Prostate gland (tissue), 2 donors: Measurements from ENCODE around the gene NLRC5. TPM values are rescaled to one million over a fixed set of nuclear protein-coding genes. Genes with fewer than 3 reads are reported as not detected.

ENCODE experiments used
- DNase-seq: peaks from one replicate; pipeline ENCODE4 v3.0.0-alpha.2; 2019; ENCODE audit warnings: low spot score
- H3K27ac ChIP-seq, 2 donors: fragments of 200-600 bp; sonication (generic); 2 replicates each; pipeline ENCODE4 v1.5.1; 2017 to 2019
- H3K27me3 ChIP-seq: fragments of 200-600 bp; sonication (generic); replicated peaks from 2 replicates; pipeline ENCODE4 v1.5.1; 2019; ENCODE audit not compliant: insufficient read depth
- H3K36me3 ChIP-seq, 2 donors: fragments of 200-600 bp; sonication (generic); 1 replicate in 1 of 2; 2 replicates in 1 of 2; pipeline versions ENCODE4 v1.5.1 to v1.8.1; 2017 to 2019
- H3K4me1 ChIP-seq: fragments of 200-600 bp; sonication (generic); replicated peaks from 2 replicates; pipeline ENCODE4 v1.5.1; 2019
- H3K4me3 ChIP-seq, 2 donors: fragments of 200-600 bp; sonication (generic); 2 replicates each; pipeline ENCODE4 v1.5.1; 2017 to 2019
- H3K9me3 ChIP-seq: fragments of 200-600 bp; sonication (generic); 2 replicates; pipeline ENCODE4 v1.5.1; 2017
- POLR2A ChIP-seq: fragments of 450-650 bp; IDR thresholded peaks from one replicate; pipeline ENCODE4 v1.6.1; 2016; ENCODE audit warnings: antibody characterized with exemption, mild to moderate bottlenecking
- POLR2AphosphoS5 ChIP-seq: sonication (generic); formaldehyde crosslinking; IDR thresholded peaks from one replicate; pipeline ENCODE4 v1.6.1; 2017; ENCODE audit warnings: antibody characterized with exemption
- WGBS: methylation state at CpG from one replicate; pipeline ENCODE4 v1.1.5; 2018; 5-methylcytosine and 5-hydroxymethylcytosine counted together
- intact Hi-C: fragments of 100-400 bp; cut with DNase I; formaldehyde crosslinking; loops from one replicate; pipeline ENCODE4 v1.14.2; 2022
- total RNA-seq, 2 donors: library from RNA; depleted of rRNA; stranded (reverse); fragments of >200 nt; gene quantifications; one replicate each; pipeline ENCODE4 v1.1.0, GENCODE V29; 2016
- TF ChIP-seq, protein P1 (sequence below), 4 experiments: fragments of 200-600 bp in 2 of 4; fragments of 450-650 bp in 2 of 4; sonication (generic) in 2 of 4; IDR thresholded peaks; 1 replicate in 3 of 4; 2 replicates in 1 of 4; pipeline ENCODE4 v1.5.1; 2016 to 2019; ENCODE audit warnings: antibody characterized with exemption in 4 of 4, mild to moderate bottlenecking in 2 of 4, moderate library complexity in 2 of 4

The NLRC5 gene
- total RNA-seq, 2 donors from 2014 or later, result 9.5 to 31.2 TPM

- intact Hi-C loops, result no loop called here
- DNase-seq, result no peak
- no peak overlapping the region for H3K4me3 ChIP-seq
- no peaks in the 10 kb centered on the region for H3K27me3 ChIP-seq
- TF ChIP-seq POLR2AphosphoS5, result no peak
- TF ChIP-seq POLR2A, result no peak
- TF ChIP-seq, protein P1, sequence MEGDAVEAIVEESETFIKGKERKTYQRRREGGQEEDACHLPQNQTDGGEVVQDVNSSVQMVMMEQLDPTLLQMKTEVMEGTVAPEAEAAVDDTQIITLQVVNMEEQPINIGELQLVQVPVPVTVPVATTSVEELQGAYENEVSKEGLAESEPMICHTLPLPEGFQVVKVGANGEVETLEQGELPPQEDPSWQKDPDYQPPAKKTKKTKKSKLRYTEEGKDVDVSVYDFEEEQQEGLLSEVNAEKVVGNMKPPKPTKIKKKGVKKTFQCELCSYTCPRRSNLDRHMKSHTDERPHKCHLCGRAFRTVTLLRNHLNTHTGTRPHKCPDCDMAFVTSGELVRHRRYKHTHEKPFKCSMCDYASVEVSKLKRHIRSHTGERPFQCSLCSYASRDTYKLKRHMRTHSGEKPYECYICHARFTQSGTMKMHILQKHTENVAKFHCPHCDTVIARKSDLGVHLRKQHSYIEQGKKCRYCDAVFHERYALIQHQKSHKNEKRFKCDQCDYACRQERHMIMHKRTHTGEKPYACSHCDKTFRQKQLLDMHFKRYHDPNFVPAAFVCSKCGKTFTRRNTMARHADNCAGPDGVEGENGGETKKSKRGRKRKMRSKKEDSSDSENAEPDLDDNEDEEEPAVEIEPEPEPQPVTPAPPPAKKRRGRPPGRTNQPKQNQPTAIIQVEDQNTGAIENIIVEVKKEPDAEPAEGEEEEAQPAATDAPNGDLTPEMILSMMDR (IDR thresholded peaks at IDR 0.05), result no peak
- WGBS, result 85% methylated on average over 5 of the region's 5 CpGs
- no peak overlapping the region for H3K27ac ChIP-seq
- H3K4me1 ChIP-seq, result no peaks in the 10 kb centered on the region
- no peaks in the 10 kb centered on the region for H3K9me3 ChIP-seq
- H3K36me3 ChIP-seq, result no peaks in the 10 kb centered on the region
These were observed 17.7 kb downstream of the NLRC5 start for GRCh38 chr16:57007050-57007449.

DNA sequence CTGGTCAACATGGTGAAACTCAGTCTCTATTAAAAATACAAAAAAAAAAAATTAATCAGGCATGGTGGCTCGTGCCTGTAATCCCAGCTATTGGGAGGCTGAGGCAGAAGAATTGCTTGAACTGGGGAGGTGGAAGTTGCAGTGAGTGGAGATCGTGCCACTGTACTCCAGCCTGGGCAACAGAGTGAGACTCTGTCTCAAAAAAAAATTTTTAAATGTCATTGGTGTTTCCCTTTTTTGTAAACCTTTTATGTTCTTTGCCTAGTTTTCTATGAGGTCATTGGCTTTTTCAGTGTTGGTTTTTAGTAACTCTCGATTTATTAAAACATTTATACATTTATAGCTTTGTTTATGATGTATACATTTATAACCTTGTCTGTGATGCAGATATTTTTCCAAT lies 18.2 kb downstream of the NLRC5 start:
- no peak for DNase-seq
- TF ChIP-seq POLR2A, result no peak
- TF ChIP-seq POLR2AphosphoS5, result no peak
- TF ChIP-seq, protein P1 (IDR thresholded peaks at IDR 0.05), result no peak
- Histone ChIP-seq H3K4me1 (no peaks in the 10 kb centered on the region), H3K27me3 (no peaks in the 10 kb centered on the region), H3K9me3 (no peaks in the 10 kb centered on the region), H3K4me3 (no peak overlapping the region), H3K27ac (no peak overlapping the region), H3K36me3 (no peaks in the 10 kb centered on the region)
- WGBS, result 87% methylated on average over 3 of the region's 3 CpGs
- intact Hi-C loops, result no loop called here

DNA sequence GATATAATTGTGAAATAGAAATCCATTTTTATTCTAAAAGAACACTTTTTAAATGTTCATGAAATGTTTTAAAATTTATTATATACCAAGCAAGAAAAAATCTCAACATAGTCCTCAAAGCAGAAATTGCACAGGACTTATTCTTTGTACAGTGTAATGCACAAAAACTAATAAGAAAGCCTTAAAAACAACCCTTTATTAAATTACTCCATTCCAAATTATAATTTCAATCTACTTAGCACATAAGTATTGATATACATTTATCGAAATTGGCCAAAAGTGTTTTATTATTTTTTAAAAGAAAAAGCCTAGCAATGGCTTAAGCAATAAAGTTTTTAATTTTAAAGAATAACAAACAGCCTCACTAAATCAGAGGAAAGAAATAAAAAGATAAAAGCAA lies 19.1 kb downstream of the NLRC5 start:
- H3K27ac ChIP-seq, result no peak overlapping the region
- 98% methylated on average over 1 of the region's 1 CpG for WGBS

DNA sequence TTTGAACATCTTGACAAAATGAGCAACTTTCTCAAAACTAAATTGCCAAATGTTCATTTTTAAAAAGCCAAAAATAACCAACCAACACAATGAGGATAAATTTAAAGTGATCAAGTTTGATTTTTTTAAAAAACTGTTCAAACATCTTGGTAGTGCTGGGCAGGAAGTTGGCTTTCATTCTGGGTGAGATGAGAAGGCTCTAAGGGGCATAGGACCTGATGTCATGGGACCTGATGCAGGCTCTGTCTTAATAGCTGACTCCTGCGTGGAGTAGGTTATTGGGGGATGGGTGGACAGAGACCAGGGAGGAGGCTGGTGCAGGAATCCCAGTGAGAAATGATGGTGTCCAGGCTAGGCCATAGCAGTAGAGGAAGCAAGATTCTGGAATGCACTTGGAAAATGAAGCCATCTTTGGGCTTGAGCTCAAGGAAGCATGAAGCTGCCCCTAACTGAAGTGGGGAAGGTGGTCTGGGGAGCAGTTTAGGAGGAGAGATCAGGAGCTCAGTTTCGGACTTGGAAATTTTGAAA lies 20.4 kb downstream of the NLRC5 start:
- TF ChIP-seq POLR2AphosphoS5 (no peak), POLR2A (no peak)
- TF ChIP-seq, protein P1 (IDR thresholded peaks at IDR 0.05), result no peak
- Histone ChIP-seq H3K9me3 (no peaks in the 10 kb centered on the region), H3K27me3 (no peaks in the 10 kb centered on the region), H3K4me1 (no peaks in the 10 kb centered on the region), H3K27ac (no peak overlapping the region), H3K4me3 (no peak overlapping the region), H3K36me3 (no peaks in the 10 kb centered on the region)
- intact Hi-C loops, result no loop called here
- 94% methylated on average over 2 of the region's 2 CpGs for WGBS
- DNase-seq, result no peak

More for the DNA sequence above, 19.1 kb downstream of the NLRC5 start:
- H3K4me1 ChIP-seq, result no peaks in the 10 kb centered on the region
- no peaks in the 10 kb centered on the region for H3K27me3 ChIP-seq
- no peaks in the 10 kb centered on the region for H3K9me3 ChIP-seq
- no peak overlapping the region for H3K4me3 ChIP-seq
- TF ChIP-seq POLR2AphosphoS5 (no peak), POLR2A (no peak)
- TF ChIP-seq, protein P1 (IDR thresholded peaks at IDR 0.05), result no peak
- H3K36me3 ChIP-seq, result no peaks in the 10 kb centered on the region
- intact Hi-C loops, result no loop called here
- DNase-seq, result no peak

GRCh38 chr16:57012353-57012752 lies 23.0 kb downstream of the NLRC5 start:
- WGBS, result 97% methylated on average over 13 of the region's 13 CpGs
- no peak overlapping the region for H3K27ac ChIP-seq
- H3K9me3 ChIP-seq, result no peaks in the 10 kb centered on the region
- no peak for DNase-seq
- no peaks in the 10 kb centered on the region for H3K27me3 ChIP-seq
- no peaks in the 10 kb centered on the region for H3K36me3 ChIP-seq
- H3K4me1 ChIP-seq, result no peaks in the 10 kb centered on the region
- intact Hi-C loops, result no loop called here
- TF ChIP-seq, protein P1 (IDR thresholded peaks at IDR 0.05), result no peak
- no peak for TF ChIP-seq POLR2AphosphoS5
- TF ChIP-seq POLR2A, result no peak
- no peak overlapping the region for H3K4me3 ChIP-seq
